ENCODE data around the gene KDM5B.

GRCh38 chr1:202723708-202724107, 84.5 kb downstream of the KDM5B start:
- TF ChIP-seq CTCF (IDR thresholded peaks at IDR 0.05): no peak
- TF ChIP-seq POLR2A (IDR thresholded peaks at IDR 0.05): no peak
- no peak for TF ChIP-seq POLR2AphosphoS5 (IDR thresholded peaks at IDR 0.05)
- no peak for TF ChIP-seq EP300 (IDR thresholded peaks at IDR 0.05)
